IMR-90 (cell line): ENCODE results near the gene POLR1H.

Experiments
- CEBPB ChIP-seq: IDR thresholded peaks from 2 replicates; pipeline ENCODE4 v1.6.1; 2012; ENCODE audit warnings: low read depth, low read length, improper control_type of control experiment
- MAZ ChIP-seq: IDR thresholded peaks from 2 replicates; pipeline ENCODE4 v1.6.1; 2012; ENCODE audit warnings: low read depth, mild to moderate bottlenecking, low read length, improper control_type of control experiment, moderate library complexity, borderline replicate concordance
- POLR2A ChIP-seq: IDR thresholded peaks from 2 replicates; pipeline ENCODE4 v1.6.1; 2012; ENCODE audit warnings: mild to moderate bottlenecking, low read depth, low read length
- USF2 ChIP-seq: fragments of 150-350 bp; IDR thresholded peaks from 2 replicates; pipeline ENCODE4 v1.6.1; 2017; ENCODE audit warnings: mild to moderate bottlenecking, antibody characterized with exemption, low read length, low read depth

GRCh38 chr6:30104661-30105060, 43.6 kb downstream of the POLR1H start:
- TF ChIP-seq POLR2A (no peak), USF2 (no peak), MAZ (no peak), CEBPB (no peak)
